Liver (tissue), 3 donors: ENCODE results near the gene PPP3CB.

Source experiments
- ATF3 ChIP-seq: IDR thresholded peaks from 2 replicates; pipeline ENCODE4 v1.6.1; 2016; ENCODE audit warnings: antibody characterized with exemption
- GABPA ChIP-seq, 2 donors: IDR thresholded peaks in 1 of 2; conservative IDR thresholded peaks in 1 of 2; 2 replicates each; pipeline ENCODE4 v1.6.1; 2016; ENCODE audit warnings: antibody characterized with exemption in 2 of 2, mild to moderate bottlenecking in 1 of 2, moderate library complexity in 1 of 2
- HNF4A ChIP-seq, 2 donors: conservative IDR thresholded peaks; 2 replicates each; pipeline ENCODE4 v1.6.1; 2016; ENCODE audit warnings: antibody characterized with exemption in 2 of 2, mild to moderate bottlenecking in 2 of 2
- JUND ChIP-seq, 2 donors: IDR thresholded peaks; 2 replicates each; pipeline ENCODE4 v1.6.1; 2016; ENCODE audit warnings: antibody characterized with exemption in 2 of 2
- MAX ChIP-seq: IDR thresholded peaks from 2 replicates; pipeline ENCODE4 v1.6.1; 2016; ENCODE audit warnings: antibody characterized with exemption
- NR2F2 ChIP-seq: IDR thresholded peaks from 2 replicates; pipeline ENCODE4 v1.6.1; 2016; ENCODE audit warnings: antibody characterized with exemption
- RAD21 ChIP-seq, 2 donors: IDR thresholded peaks; 2 replicates each; pipeline ENCODE4 v1.6.1; 2016; ENCODE audit warnings: antibody characterized with exemption in 2 of 2, mild to moderate bottlenecking in 2 of 2
- RXRA ChIP-seq, 2 donors: IDR thresholded peaks; 2 replicates each; pipeline ENCODE4 v1.6.1; 2017 to 2018; ENCODE audit warnings: antibody characterized with exemption in 2 of 2, mild to moderate bottlenecking in 1 of 2
- SP1 ChIP-seq: IDR thresholded peaks from 2 replicates; pipeline ENCODE4 v1.6.1; 2018; ENCODE audit warnings: antibody characterized with exemption, mild to moderate bottlenecking
- TAF1 ChIP-seq: conservative IDR thresholded peaks from 2 replicates; pipeline ENCODE4 v1.6.1; 2016; ENCODE audit warnings: antibody characterized with exemption, mild to moderate bottlenecking
- ZBTB33 ChIP-seq: IDR thresholded peaks from 2 replicates; pipeline ENCODE4 v1.6.1; 2016; ENCODE audit warnings: antibody characterized with exemption
- TF ChIP-seq, protein P1 (sequence below): fragments of 150-350 bp; IDR thresholded peaks from 2 replicates; pipeline ENCODE4 v1.5.1; 2017; ENCODE audit warnings: improper control_type of control experiment, low read depth, low read length; ENCODE audit not compliant: missing input control
- TF ChIP-seq, protein P2 (sequence below): IDR thresholded peaks from 2 replicates; pipeline ENCODE4 v1.6.1; 2016; ENCODE audit warnings: antibody characterized with exemption, mild to moderate bottlenecking
- donor health status: healthy.
- donor health status: healthy.

GRCh38 chr10:73459683-73460314 lies 36.0 kb downstream of the PPP3CB start:
- TF ChIP-seq HNF4A (conservative IDR thresholded peaks at IDR 0.05) = no peak
- TF ChIP-seq, protein P1, sequence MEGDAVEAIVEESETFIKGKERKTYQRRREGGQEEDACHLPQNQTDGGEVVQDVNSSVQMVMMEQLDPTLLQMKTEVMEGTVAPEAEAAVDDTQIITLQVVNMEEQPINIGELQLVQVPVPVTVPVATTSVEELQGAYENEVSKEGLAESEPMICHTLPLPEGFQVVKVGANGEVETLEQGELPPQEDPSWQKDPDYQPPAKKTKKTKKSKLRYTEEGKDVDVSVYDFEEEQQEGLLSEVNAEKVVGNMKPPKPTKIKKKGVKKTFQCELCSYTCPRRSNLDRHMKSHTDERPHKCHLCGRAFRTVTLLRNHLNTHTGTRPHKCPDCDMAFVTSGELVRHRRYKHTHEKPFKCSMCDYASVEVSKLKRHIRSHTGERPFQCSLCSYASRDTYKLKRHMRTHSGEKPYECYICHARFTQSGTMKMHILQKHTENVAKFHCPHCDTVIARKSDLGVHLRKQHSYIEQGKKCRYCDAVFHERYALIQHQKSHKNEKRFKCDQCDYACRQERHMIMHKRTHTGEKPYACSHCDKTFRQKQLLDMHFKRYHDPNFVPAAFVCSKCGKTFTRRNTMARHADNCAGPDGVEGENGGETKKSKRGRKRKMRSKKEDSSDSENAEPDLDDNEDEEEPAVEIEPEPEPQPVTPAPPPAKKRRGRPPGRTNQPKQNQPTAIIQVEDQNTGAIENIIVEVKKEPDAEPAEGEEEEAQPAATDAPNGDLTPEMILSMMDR = no peak
- TF ChIP-seq ZBTB33 = no peak
- no peak for TF ChIP-seq GABPA (IDR thresholded peaks at IDR 0.05 in 1 of 2, conservative IDR thresholded peaks at IDR 0.05 in 1 of 2)
- no peak for TF ChIP-seq JUND (IDR thresholded peaks at IDR 0.05)
- TF ChIP-seq TAF1 = no peak
- no peak for TF ChIP-seq RAD21 (IDR thresholded peaks at IDR 0.05)
- TF ChIP-seq, protein P2, sequence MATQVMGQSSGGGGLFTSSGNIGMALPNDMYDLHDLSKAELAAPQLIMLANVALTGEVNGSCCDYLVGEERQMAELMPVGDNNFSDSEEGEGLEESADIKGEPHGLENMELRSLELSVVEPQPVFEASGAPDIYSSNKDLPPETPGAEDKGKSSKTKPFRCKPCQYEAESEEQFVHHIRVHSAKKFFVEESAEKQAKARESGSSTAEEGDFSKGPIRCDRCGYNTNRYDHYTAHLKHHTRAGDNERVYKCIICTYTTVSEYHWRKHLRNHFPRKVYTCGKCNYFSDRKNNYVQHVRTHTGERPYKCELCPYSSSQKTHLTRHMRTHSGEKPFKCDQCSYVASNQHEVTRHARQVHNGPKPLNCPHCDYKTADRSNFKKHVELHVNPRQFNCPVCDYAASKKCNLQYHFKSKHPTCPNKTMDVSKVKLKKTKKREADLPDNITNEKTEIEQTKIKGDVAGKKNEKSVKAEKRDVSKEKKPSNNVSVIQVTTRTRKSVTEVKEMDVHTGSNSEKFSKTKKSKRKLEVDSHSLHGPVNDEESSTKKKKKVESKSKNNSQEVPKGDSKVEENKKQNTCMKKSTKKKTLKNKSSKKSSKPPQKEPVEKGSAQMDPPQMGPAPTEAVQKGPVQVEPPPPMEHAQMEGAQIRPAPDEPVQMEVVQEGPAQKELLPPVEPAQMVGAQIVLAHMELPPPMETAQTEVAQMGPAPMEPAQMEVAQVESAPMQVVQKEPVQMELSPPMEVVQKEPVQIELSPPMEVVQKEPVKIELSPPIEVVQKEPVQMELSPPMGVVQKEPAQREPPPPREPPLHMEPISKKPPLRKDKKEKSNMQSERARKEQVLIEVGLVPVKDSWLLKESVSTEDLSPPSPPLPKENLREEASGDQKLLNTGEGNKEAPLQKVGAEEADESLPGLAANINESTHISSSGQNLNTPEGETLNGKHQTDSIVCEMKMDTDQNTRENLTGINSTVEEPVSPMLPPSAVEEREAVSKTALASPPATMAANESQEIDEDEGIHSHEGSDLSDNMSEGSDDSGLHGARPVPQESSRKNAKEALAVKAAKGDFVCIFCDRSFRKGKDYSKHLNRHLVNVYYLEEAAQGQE = no peak
- no peak for TF ChIP-seq MAX
- no peak for TF ChIP-seq NR2F2
- TF ChIP-seq SP1 = no peak
- no peak for TF ChIP-seq ATF3
- no peak for TF ChIP-seq RXRA (IDR thresholded peaks at IDR 0.05)
